ENCODE measurements around the gene COA7. TPM values are rescaled to one million over a fixed set of nuclear protein-coding genes. Genes with fewer than 3 reads are reported as not detected.

Gene COA7
- polyA plus RNA-seq, 3 donors, result 4.8 to 8.5 (median 6.2) TPM

DNA sequence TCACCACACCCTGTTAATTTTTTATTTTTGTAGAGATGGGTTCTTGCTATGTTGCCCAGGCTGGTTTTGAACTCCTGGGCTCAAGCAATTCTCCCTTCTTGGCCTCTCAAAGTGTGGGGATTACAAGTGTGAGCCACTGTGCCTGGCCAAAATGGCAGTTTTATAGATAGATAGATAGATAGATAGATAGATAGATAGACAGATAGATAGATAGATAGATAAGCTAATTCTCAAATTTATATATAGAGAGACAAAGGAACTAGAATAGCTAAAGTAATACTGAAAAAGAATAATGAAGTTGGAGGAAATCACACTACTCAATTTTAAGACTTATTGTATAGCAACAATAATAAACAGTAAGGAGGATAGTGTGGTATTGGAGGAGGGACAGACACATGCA, 44.1 kb downstream of the COA7 start:
- no peaks in the 10 kb centered on the region for H3K79me2 ChIP-seq (ENCODE audit: insufficient read depth, low read length)
- no peak overlapping the region for H3K4me3 ChIP-seq (replicated peaks in 1 of 3; ENCODE audit: low read depth in 2 of 3, low read length in 3 of 3)
- DNase-seq, result no peak
- no peak overlapping the region for H2AFZ ChIP-seq (ENCODE audit: insufficient read depth, low read depth, low read length, poor library complexity, severe bottlenecking)
- H3K27ac Mint-ChIP-seq, result no peak overlapping the region
- H3K27ac ChIP-seq (ENCODE audit: low read depth in 1 of 2, low read length in 2 of 2), result no peak overlapping the region
- H3K9me3 Mint-ChIP-seq, result peaks cover 0 to 3% (median 0%) of the 10 kb centered on the region in 7 donors
- H3K4me2 ChIP-seq (replicated peaks; ENCODE audit: extremely low read depth, low read length, poor library complexity, severe bottlenecking), result no peak overlapping the region
- H3K9ac ChIP-seq (ENCODE audit: insufficient read depth, low read length, poor library complexity, severe bottlenecking), result no peak overlapping the region
- no peaks in the 10 kb centered on the region for H3K27me3 Mint-ChIP-seq (ENCODE audit: low read depth in 3 of 3)
- H3K4me1 ChIP-seq (ENCODE audit: control insufficient read depth in 1 of 2, insufficient read depth in 2 of 2, low read length in 2 of 2), result no peaks in the 10 kb centered on the region
- intact Hi-C loops (cut with micrococcal nuclease), result no loop called here
- no peaks in the 10 kb centered on the region for H3K36me3 ChIP-seq (replicated peaks in 1 of 2; ENCODE audit: control insufficient read depth in 1 of 2, insufficient read depth in 2 of 2, low read length in 2 of 2)
- no peaks in the 10 kb centered on the region for H4K20me1 ChIP-seq (ENCODE audit: insufficient read depth, low read length)
- H3K4me1 Mint-ChIP-seq, result peaks cover 9% of the 10 kb centered on the region
- no peaks in the 10 kb centered on the region for H3K9me3 ChIP-seq (replicated peaks in 1 of 2; ENCODE audit: control insufficient read depth in 1 of 2, insufficient read depth in 1 of 2, low read length in 2 of 2)
- no peaks in the 10 kb centered on the region for H3K36me3 Mint-ChIP-seq
- TF ChIP-seq, protein P1, sequence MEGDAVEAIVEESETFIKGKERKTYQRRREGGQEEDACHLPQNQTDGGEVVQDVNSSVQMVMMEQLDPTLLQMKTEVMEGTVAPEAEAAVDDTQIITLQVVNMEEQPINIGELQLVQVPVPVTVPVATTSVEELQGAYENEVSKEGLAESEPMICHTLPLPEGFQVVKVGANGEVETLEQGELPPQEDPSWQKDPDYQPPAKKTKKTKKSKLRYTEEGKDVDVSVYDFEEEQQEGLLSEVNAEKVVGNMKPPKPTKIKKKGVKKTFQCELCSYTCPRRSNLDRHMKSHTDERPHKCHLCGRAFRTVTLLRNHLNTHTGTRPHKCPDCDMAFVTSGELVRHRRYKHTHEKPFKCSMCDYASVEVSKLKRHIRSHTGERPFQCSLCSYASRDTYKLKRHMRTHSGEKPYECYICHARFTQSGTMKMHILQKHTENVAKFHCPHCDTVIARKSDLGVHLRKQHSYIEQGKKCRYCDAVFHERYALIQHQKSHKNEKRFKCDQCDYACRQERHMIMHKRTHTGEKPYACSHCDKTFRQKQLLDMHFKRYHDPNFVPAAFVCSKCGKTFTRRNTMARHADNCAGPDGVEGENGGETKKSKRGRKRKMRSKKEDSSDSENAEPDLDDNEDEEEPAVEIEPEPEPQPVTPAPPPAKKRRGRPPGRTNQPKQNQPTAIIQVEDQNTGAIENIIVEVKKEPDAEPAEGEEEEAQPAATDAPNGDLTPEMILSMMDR (IDR thresholded peaks at IDR 0.05), result no peak
- H3K4me3 Mint-ChIP-seq, result no peak overlapping the region
- no peaks in the 10 kb centered on the region for H3K27me3 ChIP-seq (ENCODE audit: control insufficient read depth in 2 of 2, insufficient read depth in 2 of 2, low read length in 2 of 2)

DNA sequence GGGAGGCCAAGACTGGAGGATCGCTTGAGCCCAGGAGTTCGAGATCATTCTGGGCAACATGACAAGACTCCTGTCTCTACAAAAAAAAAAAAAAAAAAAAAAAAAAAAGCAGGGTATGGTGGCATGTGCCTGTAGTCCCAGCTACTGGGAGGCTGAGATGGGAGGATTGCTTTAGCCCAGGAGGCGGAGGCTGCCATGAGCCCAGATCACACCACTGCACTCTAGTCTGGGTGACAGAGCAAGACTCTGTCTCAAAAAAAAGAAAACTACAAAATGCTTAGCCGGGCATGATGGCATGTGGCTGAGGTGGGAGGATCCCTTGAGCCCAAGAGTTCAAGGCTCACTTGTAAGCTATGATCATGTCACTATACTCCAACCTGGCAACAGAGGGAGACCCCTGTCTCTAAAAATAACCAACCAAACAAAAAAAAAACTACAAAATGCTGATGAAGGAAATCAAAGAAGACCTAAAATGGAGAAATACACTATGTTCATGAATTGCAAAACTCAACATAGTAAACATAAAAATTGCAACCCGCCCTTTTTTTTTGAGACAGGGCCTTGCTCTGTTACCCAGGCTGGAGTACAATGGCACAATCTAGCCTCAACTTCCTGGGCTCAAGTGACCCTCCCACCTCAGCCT, 44.8 kb downstream of the COA7 start:
- no peaks in the 10 kb centered on the region for H3K36me3 ChIP-seq (replicated peaks in 1 of 2; ENCODE audit: control insufficient read depth in 1 of 2, insufficient read depth in 2 of 2, low read length in 2 of 2)
- no peaks in the 10 kb centered on the region for H3K4me1 ChIP-seq (ENCODE audit: control insufficient read depth in 1 of 2, insufficient read depth in 2 of 2, low read length in 2 of 2)
- Mint-ChIP-seq H3K27me3 (ENCODE audit: low read depth in 3 of 3) (no peaks in the 10 kb centered on the region), H3K36me3 (no peaks in the 10 kb centered on the region), H3K4me3 (no peak overlapping the region), H3K9me3 (peaks cover 0 to 3% (median 0%) of the 10 kb centered on the region in 7 donors), H3K4me1 (peaks cover 5% of the 10 kb centered on the region), H3K27ac (peak overlapping the region in 2 of 7 donors; percentile 28 to 29)
- H3K4me2 ChIP-seq (replicated peaks; ENCODE audit: extremely low read depth, low read length, poor library complexity, severe bottlenecking), result no peak overlapping the region
- no peaks in the 10 kb centered on the region for H3K9me3 ChIP-seq (replicated peaks in 1 of 2; ENCODE audit: control insufficient read depth in 1 of 2, insufficient read depth in 1 of 2, low read length in 2 of 2)
- H4K20me1 ChIP-seq (ENCODE audit: insufficient read depth, low read length), result no peaks in the 10 kb centered on the region
- H3K4me3 ChIP-seq (replicated peaks in 1 of 3; ENCODE audit: low read depth in 2 of 3, low read length in 3 of 3), result no peak overlapping the region
- H3K79me2 ChIP-seq (ENCODE audit: insufficient read depth, low read length), result no peaks in the 10 kb centered on the region
- DNase-seq, result no peak
- no peak overlapping the region for H2AFZ ChIP-seq (ENCODE audit: insufficient read depth, low read depth, low read length, poor library complexity, severe bottlenecking)
- intact Hi-C loops (cut with micrococcal nuclease), result no loop called here
- H3K27me3 ChIP-seq (ENCODE audit: control insufficient read depth in 2 of 2, insufficient read depth in 2 of 2, low read length in 2 of 2), result no peaks in the 10 kb centered on the region
- H3K9ac ChIP-seq (ENCODE audit: insufficient read depth, low read length, poor library complexity, severe bottlenecking), result no peak overlapping the region
- 78% methylated on average over 1 of the region's 5 CpGs for WGBS (ENCODE audit: insufficient coverage)
- H3K27ac ChIP-seq (ENCODE audit: low read depth in 1 of 2, low read length in 2 of 2), result no peak overlapping the region
- TF ChIP-seq, protein P1 (IDR thresholded peaks at IDR 0.05), result no peak

All from CD14-positive monocyte (primary cell).